ENCODE data around the gene RXRA. TPM values are rescaled to one million over a fixed set of nuclear protein-coding genes. Genes with fewer than 3 reads are reported as not detected.

The RXRA gene
- total RNA-seq, 1 experiment from 2014 or later = 29.9 TPM

GRCh38 chr9:134468358-134468757 lies 142.1 kb downstream of the RXRA start:
- no peaks in the 10 kb centered on the region for H3K36me3 Mint-ChIP-seq (ENCODE audit: insufficient read depth in 1 of 3, low read depth in 3 of 3)
- H3K4me1 Mint-ChIP-seq = no peaks in the 10 kb centered on the region
- no CpG with 5 or more reads among the region's 9 CpGs for WGBS (ENCODE audit: extremely low coverage, insufficient read length, low lambda C conversion rate)

More at GRCh38 chr9:134468358-134468757, 142.1 kb downstream of the RXRA start:
- H3K4me2 ChIP-seq (ENCODE audit: insufficient read depth, insufficient read length, low read length) = no peak overlapping the region
- H3K9me3 ChIP-seq (ENCODE audit: control insufficient read depth, low read depth, low read length) = no peaks in the 10 kb centered on the region
- H2BK20ac ChIP-seq (ENCODE audit: low read depth, low read length, poor library complexity, severe bottlenecking) = no peak overlapping the region
- no peak for TF ChIP-seq CTCF (conservative IDR thresholded peaks at IDR 0.05)
- H3K23me2 ChIP-seq (ENCODE audit: insufficient read length, low read depth, low read length, poor library complexity, severe bottlenecking) = no peaks in the 10 kb centered on the region
- no peak overlapping the region for H3K9ac ChIP-seq (ENCODE audit: extremely low read depth, insufficient read length, low read length)
- no peak overlapping the region for H2BK120ac ChIP-seq (ENCODE audit: low read depth, low read length, poor library complexity, severe bottlenecking)
- no peak overlapping the region for H4K8ac ChIP-seq (replicated peaks; ENCODE audit: insufficient read length, low read depth, low read length)
- H4K5ac ChIP-seq (ENCODE audit: insufficient read length, low read depth, low read length) = no peak overlapping the region
- DNase-seq = no peak
- H3K79me2 ChIP-seq (ENCODE audit: insufficient read depth, low read length) = no peaks in the 10 kb centered on the region
- no peak overlapping the region for H2AFZ ChIP-seq (ENCODE audit: low read length)
- H2BK12ac ChIP-seq (ENCODE audit: insufficient read length, low read depth, low read length) = no peak overlapping the region
- no peak overlapping the region for H3K56ac ChIP-seq (ENCODE audit: insufficient read length, low read depth, low read length)
- H3K9me3 Mint-ChIP-seq = no peaks in the 10 kb centered on the region
- no peak overlapping the region for H3K4ac ChIP-seq (ENCODE audit: low read depth, low read length)
- no peak overlapping the region for H3K4me3 Mint-ChIP-seq
- no peak overlapping the region for H3K18ac ChIP-seq (ENCODE audit: insufficient read length, low read depth, low read length)
- H3K4me1 ChIP-seq (ENCODE audit: insufficient read depth, low read length) = no peaks in the 10 kb centered on the region
- H4K20me1 ChIP-seq (ENCODE audit: control insufficient read depth, insufficient read depth, insufficient read length) = no peaks in the 10 kb centered on the region
- H3K27me3 ChIP-seq (ENCODE audit: insufficient read depth, low read length) = no peaks in the 10 kb centered on the region
- no peak overlapping the region for H3K23ac ChIP-seq (ENCODE audit: insufficient read length, low read depth, low read length)
- no peaks in the 10 kb centered on the region for H3K79me1 ChIP-seq (ENCODE audit: insufficient read depth, low read depth, low read length, poor library complexity, severe bottlenecking)
- no peak overlapping the region for H2BK15ac ChIP-seq (ENCODE audit: low read depth, low read length)
- H3K27me3 Mint-ChIP-seq (ENCODE audit: low read depth) = no peaks in the 10 kb centered on the region
- H4K91ac ChIP-seq (ENCODE audit: insufficient read length, low read depth, low read length) = no peak overlapping the region
- no peak overlapping the region for H3K27ac ChIP-seq (ENCODE audit: insufficient read length, low read depth, low read length)
- H3T11ph ChIP-seq (ENCODE audit: low read length) = no peak overlapping the region
- H2BK5ac ChIP-seq (ENCODE audit: insufficient read length, low read length) = no peak overlapping the region
- no peak overlapping the region for H2AK5ac ChIP-seq (ENCODE audit: insufficient read length, low read length)
- no peak overlapping the region for H3K27ac Mint-ChIP-seq
- H3K14ac ChIP-seq (ENCODE audit: insufficient read depth, low read length) = no peak overlapping the region
